Tibial nerve (tissue), 4 donors: ENCODE measurements around the gene SLC66A1.

Experiments
- EP300 ChIP-seq, 2 donors: sonication (generic); formaldehyde crosslinking; IDR thresholded peaks; one replicate each; pipeline ENCODE4 v1.6.1; 2017; ENCODE audit warnings: antibody characterized with exemption in 2 of 2, mild to moderate bottlenecking in 1 of 2
- POLR2A ChIP-seq, 2 donors: fragments of 450-650 bp; IDR thresholded peaks; one replicate each; pipeline ENCODE4 v1.6.1; 2017; ENCODE audit warnings: antibody characterized with exemption in 2 of 2, mild to moderate bottlenecking in 2 of 2, moderate library complexity in 2 of 2
- TF ChIP-seq, protein P1 (sequence below), 5 experiments: fragments of 200-600 bp in 3 of 5; fragments of 450-650 bp in 2 of 5; sonication (generic) in 3 of 5; IDR thresholded peaks; one replicate each; pipeline ENCODE4 v1.5.1; 2016 to 2019; ENCODE audit warnings: antibody characterized with exemption in 5 of 5, mild to moderate bottlenecking in 3 of 5, moderate library complexity in 2 of 5

GRCh38 chr1:19346026-19346425, 33.9 kb downstream of the SLC66A1 start:
- TF ChIP-seq, protein P1, sequence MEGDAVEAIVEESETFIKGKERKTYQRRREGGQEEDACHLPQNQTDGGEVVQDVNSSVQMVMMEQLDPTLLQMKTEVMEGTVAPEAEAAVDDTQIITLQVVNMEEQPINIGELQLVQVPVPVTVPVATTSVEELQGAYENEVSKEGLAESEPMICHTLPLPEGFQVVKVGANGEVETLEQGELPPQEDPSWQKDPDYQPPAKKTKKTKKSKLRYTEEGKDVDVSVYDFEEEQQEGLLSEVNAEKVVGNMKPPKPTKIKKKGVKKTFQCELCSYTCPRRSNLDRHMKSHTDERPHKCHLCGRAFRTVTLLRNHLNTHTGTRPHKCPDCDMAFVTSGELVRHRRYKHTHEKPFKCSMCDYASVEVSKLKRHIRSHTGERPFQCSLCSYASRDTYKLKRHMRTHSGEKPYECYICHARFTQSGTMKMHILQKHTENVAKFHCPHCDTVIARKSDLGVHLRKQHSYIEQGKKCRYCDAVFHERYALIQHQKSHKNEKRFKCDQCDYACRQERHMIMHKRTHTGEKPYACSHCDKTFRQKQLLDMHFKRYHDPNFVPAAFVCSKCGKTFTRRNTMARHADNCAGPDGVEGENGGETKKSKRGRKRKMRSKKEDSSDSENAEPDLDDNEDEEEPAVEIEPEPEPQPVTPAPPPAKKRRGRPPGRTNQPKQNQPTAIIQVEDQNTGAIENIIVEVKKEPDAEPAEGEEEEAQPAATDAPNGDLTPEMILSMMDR (IDR thresholded peaks at IDR 0.05) = no peak
- TF ChIP-seq POLR2A (IDR thresholded peaks at IDR 0.05) = no peak
- no peak for TF ChIP-seq EP300 (IDR thresholded peaks at IDR 0.05)
